NT2/D1 (cell line): ENCODE data around the gene UBE3C.

ENCODE experiments used
- SUZ12 ChIP-seq: IDR thresholded peaks from 2 replicates; pipeline ENCODE4 v1.6.1; 2011; ENCODE audit not compliant: insufficient read length, insufficient read depth; ENCODE audit errors: extremely low read depth
- YY1 ChIP-seq: IDR thresholded peaks from 2 replicates; pipeline ENCODE4 v1.6.1; 2011; ENCODE audit not compliant: insufficient read length, insufficient read depth
- ZNF274 ChIP-seq: IDR thresholded peaks from 2 replicates; pipeline ENCODE4 v1.6.1; 2011; ENCODE audit warnings: mild to moderate bottlenecking, low read depth, low read length

DNA sequence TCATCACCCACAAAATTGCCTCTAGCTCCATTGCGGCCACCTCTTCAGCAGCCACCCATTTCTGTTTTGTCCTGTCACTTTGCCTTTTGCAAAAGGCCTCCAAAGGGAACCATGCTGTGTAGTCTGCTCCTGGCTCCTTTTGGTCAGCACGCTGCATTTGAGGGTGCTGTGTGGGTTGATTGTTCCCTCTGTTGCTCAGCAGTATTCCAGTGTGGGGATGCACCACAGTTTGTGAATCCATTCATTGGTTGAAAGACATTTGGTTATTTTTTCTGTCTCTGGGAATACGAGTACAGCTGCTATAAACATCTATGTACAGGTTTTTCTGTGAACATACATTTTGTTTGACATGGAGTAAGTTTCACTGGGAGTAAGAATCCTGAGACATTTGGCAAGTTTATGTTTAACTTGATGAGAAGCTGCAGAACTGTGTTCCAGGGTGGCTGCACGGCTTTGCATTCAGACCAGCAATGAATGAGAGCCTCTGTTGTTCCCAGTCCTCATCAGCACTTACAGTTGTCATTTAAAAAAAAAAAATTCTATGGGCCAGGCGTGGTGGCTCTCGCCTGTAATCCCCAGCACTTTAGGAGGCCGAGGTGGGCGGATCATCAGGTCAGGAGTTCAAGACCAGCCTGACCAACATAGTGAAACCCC lies 82.3 kb downstream of the UBE3C start:
- TF ChIP-seq YY1 (no peak), ZNF274 (no peak), SUZ12 (no peak)
